HEK293T (cell line): ENCODE measurements around the gene ZDHHC9.

ENCODE experiments used
- CTCF ChIA-PET: fragments of 350-600 bp; formaldehyde crosslinking; extraction: SDS; loops from one replicate; lab custom pipeline; 2021; ENCODE audit warnings: antibody characterized with exemption, inconsistent platforms; lab: Yijun Ruan, JAX
- POLR2A ChIA-PET: fragments of 350-600 bp; formaldehyde crosslinking; extraction: SDS; loops from one replicate; lab custom pipeline; 2020; ENCODE audit warnings: antibody characterized with exemption, inconsistent platforms; lab: Yijun Ruan, JAX
- DNase-seq: peaks from one replicate; pipeline ENCODE4 v3.0.0; 2012; ENCODE audit warnings: mixed read lengths; ENCODE audit errors: extremely low spot score
- ARNT ChIP-seq: fragments of 450-650 bp; IDR thresholded peaks from 2 replicates; pipeline ENCODE4 v1.6.1; 2017; ENCODE audit warnings: mild to moderate bottlenecking
- BHLHE40 ChIP-seq: fragments of 450-650 bp; IDR thresholded peaks from 2 replicates; pipeline ENCODE4 v1.6.1; 2016; ENCODE audit warnings: mild to moderate bottlenecking, moderate library complexity, borderline replicate concordance
- CTBP1 ChIP-seq: fragments of 450-650 bp; IDR thresholded peaks from 2 replicates; pipeline ENCODE4 v1.6.1; 2016; ENCODE audit warnings: borderline replicate concordance
- ELF4 ChIP-seq: fragments of 450-650 bp; IDR thresholded peaks from 2 replicates; pipeline ENCODE4 v1.6.1; 2017; ENCODE audit warnings: antibody characterized with exemption
- FOXA1 ChIP-seq: fragments of 450-650 bp; IDR thresholded peaks from 2 replicates; pipeline ENCODE4 v1.6.1; 2016; ENCODE audit warnings: mild to moderate bottlenecking
- FOXK2 ChIP-seq: fragments of 450-650 bp; IDR thresholded peaks from 2 replicates; pipeline ENCODE4 v1.6.1; 2016; ENCODE audit warnings: mild to moderate bottlenecking
- FOXM1 ChIP-seq: fragments of 450-650 bp; IDR thresholded peaks from 2 replicates; pipeline ENCODE4 v1.6.1; 2017; ENCODE audit warnings: mild to moderate bottlenecking, borderline replicate concordance
- HDGF ChIP-seq: fragments of 450-650 bp; IDR thresholded peaks from 2 replicates; pipeline ENCODE4 v1.6.1; 2017; ENCODE audit warnings: antibody characterized with exemption, borderline replicate concordance
- L3MBTL2 ChIP-seq: fragments of 450-650 bp; conservative IDR thresholded peaks from 2 replicates; pipeline ENCODE4 v1.6.1; 2016; ENCODE audit warnings: mild to moderate bottlenecking
- LEF1 ChIP-seq: fragments of 450-650 bp; IDR thresholded peaks from 2 replicates; pipeline ENCODE4 v1.6.1; 2017; ENCODE audit warnings: mild to moderate bottlenecking, borderline replicate concordance
- NFRKB ChIP-seq: fragments of 450-650 bp; IDR thresholded peaks from 2 replicates; pipeline ENCODE4 v1.6.1; 2016; ENCODE audit warnings: mild to moderate bottlenecking, moderate library complexity
- PKNOX1 ChIP-seq: fragments of 450-650 bp; IDR thresholded peaks from 2 replicates; pipeline ENCODE4 v1.6.1; 2016
- SP1 ChIP-seq: fragments of 450-650 bp; IDR thresholded peaks from 2 replicates; pipeline ENCODE4 v1.6.1; 2017
- SUZ12 ChIP-seq: fragments of 450-650 bp; IDR thresholded peaks from 2 replicates; pipeline ENCODE4 v1.6.1; 2016; ENCODE audit warnings: mild to moderate bottlenecking
- TARDBP ChIP-seq: fragments of 450-650 bp; IDR thresholded peaks from 2 replicates; pipeline ENCODE4 v1.6.1; 2016
- ZNF384 ChIP-seq: fragments of 450-650 bp; IDR thresholded peaks from 2 replicates; pipeline ENCODE4 v1.6.1; 2016

The ZDHHC9 gene

GRCh38 chrX:129785160-129785947 is 58.3 kb downstream of the ZDHHC9 start:
- ChIA-PET POLR2A (no interaction called here), CTCF (interaction anchor here (0.6 to 1.0 kb wide), 2 partner anchors 151 to 658 kb away, joined by 3 read pairs; no protein-coding TSS in a partner anchor)
- no peak for DNase-seq

GRCh38 chrX:129784371-129784770 is 59.3 kb downstream of the ZDHHC9 start:
- ChIA-PET POLR2A (no interaction called here), CTCF (interaction anchor here (1.0 kb wide), 1 partner anchor 150 kb away, joined by 3 read pairs; no protein-coding TSS in a partner anchor)
- DNase-seq, result no peak
- TF ChIP-seq ZNF384 (no peak), SP1 (no peak), L3MBTL2 (no peak), FOXK2 (no peak), TARDBP (no peak), ARNT (no peak), HDGF (no peak), NFRKB (no peak), LEF1 (no peak), BHLHE40 (no peak), PKNOX1 (no peak), SUZ12 (no peak), FOXM1 (no peak)

More at GRCh38 chrX:129785160-129785947, 58.3 kb downstream of the ZDHHC9 start:
- no peak for TF ChIP-seq TARDBP
- no peak for TF ChIP-seq FOXA1
- TF ChIP-seq CTBP1, result no peak
- TF ChIP-seq ZNF384, result no peak
- TF ChIP-seq BHLHE40, result no peak
- TF ChIP-seq LEF1, result no peak
- no peak for TF ChIP-seq ELF4
- TF ChIP-seq ARNT, result no peak
- no peak for TF ChIP-seq FOXM1
- no peak for TF ChIP-seq HDGF
- TF ChIP-seq NFRKB, result no peak
- no peak for TF ChIP-seq L3MBTL2

GRCh38 chrX:129783291-129783713 is 60.4 kb downstream of the ZDHHC9 start:
- TF ChIP-seq TARDBP, result no peak
- TF ChIP-seq LEF1, result no peak
- TF ChIP-seq SP1, result no peak
- TF ChIP-seq L3MBTL2, result no peak
- TF ChIP-seq NFRKB, result no peak
- TF ChIP-seq ARNT, result no peak
- TF ChIP-seq FOXA1, result no peak
- TF ChIP-seq FOXK2, result no peak
- no peak for TF ChIP-seq SUZ12
- no peak for TF ChIP-seq BHLHE40
- no peak for TF ChIP-seq ZNF384
- ChIA-PET CTCF (no interaction called here), POLR2A (no interaction called here)
- no peak for DNase-seq

GRCh38 chrX:129782706-129783105 is 61.0 kb downstream of the ZDHHC9 start:
- ChIA-PET CTCF (interaction anchor here (0.8 kb wide), 1 partner anchor 284 kb away, joined by 3 read pairs; no protein-coding TSS in a partner anchor), POLR2A (no interaction called here)
- TF ChIP-seq ELF4 (no peak), TARDBP (no peak), CTBP1 (no peak), SP1 (no peak)
- DNase-seq, result no peak

GRCh38 chrX:129781680-129782495 is 61.8 kb downstream of the ZDHHC9 start:
- no peak for DNase-seq
- ChIA-PET CTCF (interaction anchor here (0.6 to 0.8 kb wide), 2 partner anchors 285 to 292 kb away, joined by 3 read pairs; no protein-coding TSS in a partner anchor), POLR2A (no interaction called here)
- TF ChIP-seq PKNOX1 (no peak), ARNT (no peak), NFRKB (no peak), FOXA1 (no peak), L3MBTL2 (no peak), ZNF384 (no peak), SUZ12 (no peak), FOXM1 (no peak), CTBP1 (no peak), BHLHE40 (no peak), SP1 (no peak), HDGF (no peak), TARDBP (no peak), FOXK2 (no peak)

- POLR2A ChIA-PET, result no interaction called here
- DNase-seq, result no peak
- TF ChIP-seq ELF4, result no peak
- TF ChIP-seq FOXK2, result no peak
- no peak for TF ChIP-seq SUZ12
- TF ChIP-seq SP1, result no peak
- TF ChIP-seq LEF1, result no peak
- TF ChIP-seq NFRKB, result no peak
- TF ChIP-seq FOXM1, result no peak
- TF ChIP-seq TARDBP, result no peak
- no peak for TF ChIP-seq BHLHE40
- CTCF ChIA-PET, result no interaction called here
Measured at GRCh38 chrX:129781134-129781672, 62.5 kb downstream of the ZDHHC9 start.
